Germinal center (tissue), 1 donor: ENCODE results near the gene WASHC3.

Experiments used
- DNase-seq: peaks from one replicate; pipeline ENCODE4 v3.0.0; 2012; ENCODE audit warnings: mixed read lengths, low spot score

The WASHC3 gene

DNA sequence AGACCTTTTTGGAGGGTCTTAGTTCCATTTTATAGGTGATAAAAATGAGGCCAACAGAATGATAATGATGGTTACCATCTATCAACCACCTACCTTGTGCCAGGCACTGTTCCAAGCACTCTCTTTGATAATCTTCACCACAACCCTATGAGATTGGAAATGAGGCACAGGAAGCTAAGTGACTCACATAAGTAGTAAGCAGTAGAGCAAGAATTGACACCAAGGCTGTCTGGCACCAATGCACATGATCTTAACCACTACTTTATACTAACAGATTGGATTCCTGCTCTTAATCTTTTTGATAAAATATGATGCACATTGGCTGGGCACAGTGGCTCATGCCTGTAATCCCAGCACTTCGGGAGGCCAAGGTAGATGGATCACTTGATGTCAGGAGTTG, 93.0 kb downstream of the WASHC3 start:
- DNase-seq: no peak

DNA sequence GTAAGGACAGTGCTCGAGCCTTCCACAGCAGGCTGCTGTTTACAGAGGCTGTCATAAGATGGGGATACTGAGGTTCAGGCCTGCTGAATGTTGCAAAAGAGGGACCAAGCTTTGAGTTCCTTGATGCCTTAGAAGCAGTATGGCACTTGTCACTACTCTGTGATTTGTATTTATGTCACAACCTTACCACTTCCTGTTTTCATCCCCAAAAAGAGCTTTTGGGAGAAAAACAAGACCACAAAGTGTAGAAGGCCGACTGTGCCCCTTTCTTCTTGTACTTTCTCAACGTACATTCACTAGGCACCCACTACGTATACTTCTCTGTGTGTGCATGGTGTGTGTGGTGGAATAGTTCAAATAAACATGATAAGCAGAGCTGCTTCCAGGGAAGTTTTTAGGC, 94.3 kb downstream of the WASHC3 start:
- no peak for DNase-seq

DNA sequence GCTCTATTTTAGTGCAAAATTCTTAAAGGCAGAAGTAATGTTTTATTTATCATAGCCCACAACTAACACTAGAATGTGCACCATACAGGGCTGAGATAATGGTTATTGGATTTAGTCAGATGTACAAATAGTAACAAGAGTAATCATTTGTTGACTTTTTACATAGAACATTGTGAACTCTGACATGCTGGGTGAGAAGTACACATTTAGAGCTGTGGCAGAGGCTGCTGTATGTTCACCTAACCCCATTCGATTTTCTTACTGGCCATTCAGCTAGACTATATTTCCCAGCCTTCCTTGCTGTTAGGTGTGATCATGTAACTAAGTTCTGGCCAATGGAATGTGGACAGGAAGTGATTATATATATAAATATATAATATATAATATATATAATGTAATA, 95.3 kb downstream of the WASHC3 start:
- DNase-seq: no peak

DNA sequence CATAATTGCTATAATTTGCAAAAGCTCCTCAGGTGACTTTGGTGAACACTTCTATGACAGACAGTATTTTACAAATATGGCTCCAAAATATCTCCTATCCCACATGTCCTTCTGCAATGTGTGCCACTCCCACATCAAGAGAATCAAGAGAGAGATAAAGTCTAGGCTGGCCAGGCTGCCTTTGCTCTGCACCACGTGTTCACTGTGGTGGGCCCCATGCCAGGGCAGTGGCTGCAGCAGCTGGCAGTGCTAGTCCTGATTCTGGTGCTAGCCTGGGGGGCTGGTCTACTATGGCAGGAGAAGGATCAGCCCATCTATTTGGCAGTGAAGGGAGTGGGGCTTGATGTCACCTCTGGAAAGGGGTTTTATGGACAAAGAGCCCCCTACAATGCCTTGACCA, 98.1 kb downstream of the WASHC3 start:
- DNase-seq: no peak
